HG02981 (cell line): ENCODE measurements around the gene FAM181A.

Experiments
- ATAC-seq: cut with Tn5 transposase; IDR thresholded peaks from one replicate; pipeline ENCODE4 v1.9.1; 2021; ENCODE audit warnings: mild to moderate bottlenecking, moderate library complexity; ENCODE audit not compliant: unreplicated experiment

The FAM181A gene

GRCh38 chr14:93960774-93961438 lies 33.8 kb downstream of the FAM181A start:
- ATAC-seq: no peak

- no peak for ATAC-seq
Measured at GRCh38 chr14:93961620-93962019, 34.5 kb downstream of the FAM181A start.

- ATAC-seq: peak; percentile 54
Measured at GRCh38 chr14:93962701-93963601, 35.8 kb downstream of the FAM181A start.

GRCh38 chr14:93963692-93964091 lies 36.5 kb downstream of the FAM181A start:
- ATAC-seq: no peak

GRCh38 chr14:93964281-93964680 lies 37.1 kb downstream of the FAM181A start:
- no peak for ATAC-seq

GRCh38 chr14:93964820-93965286 lies 37.7 kb downstream of the FAM181A start:
- no peak for ATAC-seq

GRCh38 chr14:93965287-93965821 lies 38.2 kb downstream of the FAM181A start:
- no peak for ATAC-seq

GRCh38 chr14:93965946-93966474 lies 38.9 kb downstream of the FAM181A start:
- no peak for ATAC-seq

GRCh38 chr14:93967637-93968250 lies 40.6 kb downstream of the FAM181A start:
- peak; percentile 35 for ATAC-seq

GRCh38 chr14:93969082-93969828 lies 42.1 kb downstream of the FAM181A start:
- ATAC-seq: no peak

GRCh38 chr14:93970585-93970964 lies 43.4 kb downstream of the FAM181A start:
- ATAC-seq: no peak

- ATAC-seq: peak; percentile 39
Measured at GRCh38 chr14:93970965-93971634, 44.0 kb downstream of the FAM181A start.

GRCh38 chr14:93971635-93972027 lies 44.5 kb downstream of the FAM181A start:
- ATAC-seq: no peak

GRCh38 chr14:93972618-93973205 lies 45.6 kb downstream of the FAM181A start:
- ATAC-seq: no peak

- no peak for ATAC-seq
Measured at GRCh38 chr14:93973607-93974006, 46.5 kb downstream of the FAM181A start.

GRCh38 chr14:93974299-93974698 lies 47.2 kb downstream of the FAM181A start:
- no peak for ATAC-seq

GRCh38 chr14:93974833-93975232 lies 47.7 kb downstream of the FAM181A start:
- ATAC-seq: no peak

GRCh38 chr14:93975791-93976476 lies 48.8 kb downstream of the FAM181A start:
- ATAC-seq: peak; percentile 52
